Motor neuron (in vitro differentiated cells): ENCODE data around the gene INTS4. TPM values are rescaled to one million over a fixed set of nuclear protein-coding genes. Genes with fewer than 3 reads are reported as not detected.
"Not testable (repeated sequence)": the region's sequence is repeated elsewhere in the genome, so short reads cannot be mapped to it uniquely, and the experiment has no call there.

Experiments used
- ATAC-seq, 8 experiments: fragments of 200-7000 bp; cut with Tn5 transposase; replicated peaks in 6 of 8; 2 replicates each; pipeline ENCODE4 v1.8.0; 2021; ENCODE audit warnings: mild to moderate bottlenecking in 8 of 8, moderate library complexity in 8 of 8
- H3K27ac ChIP-seq, 2 donors: fragments of 250-450 bp; sonication (Bioruptor Pico); 2 replicates each; pipeline ENCODE4 v1.9.0; 2021; ENCODE audit warnings: antibody characterized with exemption in 2 of 2, mild to moderate bottlenecking in 2 of 2, moderate library complexity in 1 of 2
- H3K4me1 ChIP-seq, 2 donors: fragments of 250-450 bp; sonication (Bioruptor Pico); replicated peaks in 1 of 2; 2 replicates each; pipeline ENCODE4 v1.6.1; 2021; ENCODE audit warnings: antibody characterized with exemption in 2 of 2, mild to moderate bottlenecking in 2 of 2, moderate library complexity in 1 of 2
- H3K4me3 ChIP-seq, 5 donors: fragments of 250-450 bp; sonication (Bioruptor Pico); 2 replicates each; pipeline ENCODE4 v1.9.0; 2021; ENCODE audit warnings: antibody characterized with exemption in 5 of 5, mild to moderate bottlenecking in 5 of 5, moderate library complexity in 4 of 5
- WGBS, 10 experiments: fragments of 450-650 bp; shearing (Covaris generic); methylation state at CpG; one replicate each; pipeline ENCODE4 v1.0.0; 2022; 5-methylcytosine and 5-hydroxymethylcytosine counted together
- in situ Hi-C, 9 experiments: fragments of 400-800 bp; cut with MboI; loops; one replicate each; pipeline ENCODE4 v1.15.0; 2021; ENCODE audit warnings: low sequenced_read_pairs in 9 of 9, low pct_unique_long_range_greater_than_20kb in 2 of 9; ENCODE audit not compliant: unreplicated experiment in 9 of 9
- total RNA-seq, 8 experiments: library from RNA; unstranded; fragments of 300-600 nt; gene quantifications; 2 replicates each; pipeline versions ENCODE4 v1.2.3 to v1.2.4, GENCODE V29; 2022

INTS4 gene
- total RNA-seq, 8 experiments from 2014 or later = 27.0 to 53.2 (median 37.7) TPM

- Histone ChIP-seq H3K27ac (no peak overlapping the region), H3K4me1 (no peaks in the 10 kb centered on the region), H3K4me3 (no peak overlapping the region)
- ATAC-seq = no peak
- in situ Hi-C loops = no loop called here
Measured at GRCh38 chr11:77967753-77968152, 26.7 kb downstream of the INTS4 start.

GRCh38 chr11:77967121-77967520, 27.3 kb downstream of the INTS4 start:
- in situ Hi-C loops = no loop called here
- 92 to 100% (median 100%) methylated on average over 1 to 2 of the region's 2 CpGs; no CpG with 5 or more reads in 2 of the 10 experiments for WGBS, 10 experiments
- Histone ChIP-seq H3K4me1 (no peaks in the 10 kb centered on the region), H3K4me3 (no peak overlapping the region), H3K27ac (no peak overlapping the region)
- ATAC-seq = no peak

- WGBS, 10 experiments = 80 to 100% (median 94%) methylated on average over 1 to 2 of the region's 2 CpGs
- Histone ChIP-seq H3K4me3 (no peak overlapping the region), H3K27ac (no peak overlapping the region), H3K4me1 (no peaks in the 10 kb centered on the region)
- in situ Hi-C loops = no loop called here
- no peak for ATAC-seq
Measured at GRCh38 chr11:77966338-77966737, 28.1 kb downstream of the INTS4 start.

- Histone ChIP-seq H3K4me3 (no peak overlapping the region), H3K27ac (no peak overlapping the region), H3K4me1 (no peaks in the 10 kb centered on the region)
- in situ Hi-C loops = no loop called here
- WGBS, 10 experiments = 50 to 100% (median 93%) methylated on average over 1 to 4 of the region's 4 CpGs
- ATAC-seq = no peak
Measured at GRCh38 chr11:77959434-77959833, 35.0 kb downstream of the INTS4 start.

- H3K4me1 ChIP-seq, ATAC-seq, in situ Hi-C loops, H3K27ac ChIP-seq, H3K4me3 ChIP-seq: not testable (repeated sequence)
- 80 to 83% methylated on average over 1 to 2 of the region's 3 CpGs; no CpG with 5 or more reads in 8 of the 10 experiments for WGBS, 10 experiments
Measured at GRCh38 chr11:77958583-77959177, 35.8 kb downstream of the INTS4 start.

GRCh38 chr11:77943296-77943695, 51.2 kb downstream of the INTS4 start:
- in situ Hi-C loops, ATAC-seq, H3K27ac ChIP-seq, H3K4me1 ChIP-seq, H3K4me3 ChIP-seq: not testable (repeated sequence)
- WGBS, 10 experiments = no CpG with 5 or more reads among the region's 1 CpG

GRCh38 chr11:77942465-77942864, 52.0 kb downstream of the INTS4 start:
- in situ Hi-C loops, H3K4me1 ChIP-seq, ATAC-seq, H3K27ac ChIP-seq, H3K4me3 ChIP-seq: not testable (repeated sequence)

- H3K4me3 ChIP-seq, ATAC-seq, H3K4me1 ChIP-seq, in situ Hi-C loops, H3K27ac ChIP-seq: not testable (repeated sequence)
- WGBS, 10 experiments = 100% methylated on average over 2 of the region's 24 CpGs; no CpG with 5 or more reads in 9 of the 10 experiments
Measured at GRCh38 chr11:77933596-77933995, 60.9 kb downstream of the INTS4 start.

- ATAC-seq, in situ Hi-C loops, H3K4me3 ChIP-seq, H3K27ac ChIP-seq, H3K4me1 ChIP-seq: not testable (repeated sequence)
- 100% methylated on average over 1 of the region's 3 CpGs; no CpG with 5 or more reads in 9 of the 10 experiments for WGBS, 10 experiments
Measured at GRCh38 chr11:77930334-77931208, 63.9 kb downstream of the INTS4 start.

- peak in 1 of 8 experiments; percentile 61 for ATAC-seq
- H3K27ac ChIP-seq, in situ Hi-C loops, H3K4me3 ChIP-seq, H3K4me1 ChIP-seq: not testable (repeated sequence)
- no CpG with 5 or more reads among the region's 2 CpGs for WGBS, 10 experiments
Measured at GRCh38 chr11:77917713-77918112, 76.8 kb downstream of the INTS4 start.

- in situ Hi-C loops, H3K4me1 ChIP-seq, H3K27ac ChIP-seq, H3K4me3 ChIP-seq: not testable (repeated sequence)
- 40 to 86% (median 79%) methylated on average over 1 to 4 of the region's 4 CpGs; no CpG with 5 or more reads in 2 of the 10 experiments for WGBS, 10 experiments
- ATAC-seq = peak; percentile 42 to 93 (median 81)
Measured at GRCh38 chr11:77914307-77914791, 80.1 kb downstream of the INTS4 start.

- in situ Hi-C loops, H3K27ac ChIP-seq, H3K4me3 ChIP-seq, H3K4me1 ChIP-seq: not testable (repeated sequence)
- no CpG with 5 or more reads among the region's 4 CpGs for WGBS, 10 experiments
- ATAC-seq = peak in 1 of 8 experiments; percentile 55
Measured at GRCh38 chr11:77913608-77914306, 80.7 kb downstream of the INTS4 start.

GRCh38 chr11:77910828-77911227, 83.6 kb downstream of the INTS4 start:
- H3K4me1 ChIP-seq, ATAC-seq, H3K4me3 ChIP-seq, H3K27ac ChIP-seq, in situ Hi-C loops: not testable (repeated sequence)
- no CpG with 5 or more reads among the region's 6 CpGs for WGBS, 10 experiments
